HG02642 (cell line): Measurements from ENCODE around the gene PLEKHA5.

ENCODE experiments used
- ATAC-seq: cut with Tn5 transposase; IDR thresholded peaks from one replicate; pipeline ENCODE4 v1.9.1; 2021; ENCODE audit warnings: mild to moderate bottlenecking; ENCODE audit not compliant: unreplicated experiment, poor library complexity

Gene PLEKHA5

DNA sequence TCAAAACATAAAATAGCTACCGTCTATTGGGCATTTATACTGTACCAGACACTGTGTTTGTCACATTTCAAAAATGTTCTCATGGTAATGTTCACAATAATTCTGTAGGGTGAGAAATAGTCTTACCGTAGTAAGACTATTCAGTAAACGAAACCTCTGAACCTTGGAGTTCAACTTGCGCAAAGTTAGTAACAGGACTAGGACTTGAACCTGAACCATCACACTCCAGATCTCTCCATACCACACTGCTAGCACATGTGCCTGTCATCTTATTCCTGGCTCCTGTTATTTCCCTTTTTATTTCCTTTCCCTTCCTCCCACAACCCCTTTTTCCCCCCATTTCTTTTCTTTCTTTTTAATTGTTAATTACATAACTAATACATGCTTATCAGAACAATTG is 65.4 kb downstream of the PLEKHA5 start:
- ATAC-seq: no peak

DNA sequence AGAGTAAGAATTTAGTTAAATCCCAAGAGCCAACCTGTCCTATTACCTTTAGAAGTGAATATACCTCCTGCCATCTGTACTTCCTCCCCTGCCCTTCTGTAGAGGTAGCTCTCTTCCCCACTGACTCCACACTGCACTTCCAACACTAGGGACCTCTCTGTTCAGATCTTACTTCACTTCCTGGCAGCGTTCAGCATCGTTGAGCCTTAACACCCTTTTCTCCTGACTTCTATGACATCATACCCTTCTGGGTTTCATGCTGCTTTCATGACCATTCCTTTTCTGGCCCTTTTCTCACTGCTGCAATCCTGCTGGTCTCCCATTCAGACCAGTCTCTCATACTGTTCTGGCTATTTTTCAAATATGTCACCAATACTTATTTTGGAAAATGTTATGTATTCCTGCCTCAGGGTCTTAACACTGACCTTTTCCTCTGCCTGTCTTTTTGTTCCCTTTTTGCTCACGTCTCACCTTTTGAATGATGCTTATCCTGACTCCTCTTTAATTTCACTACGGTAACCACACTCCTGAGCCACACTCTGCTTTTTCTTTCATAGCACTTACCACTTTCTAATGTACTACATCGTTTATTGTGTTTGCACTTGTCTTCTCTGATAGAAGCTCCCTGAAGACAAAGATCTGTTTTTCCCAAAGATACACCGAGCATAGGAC is 67.6 kb downstream of the PLEKHA5 start:
- ATAC-seq: no peak

DNA sequence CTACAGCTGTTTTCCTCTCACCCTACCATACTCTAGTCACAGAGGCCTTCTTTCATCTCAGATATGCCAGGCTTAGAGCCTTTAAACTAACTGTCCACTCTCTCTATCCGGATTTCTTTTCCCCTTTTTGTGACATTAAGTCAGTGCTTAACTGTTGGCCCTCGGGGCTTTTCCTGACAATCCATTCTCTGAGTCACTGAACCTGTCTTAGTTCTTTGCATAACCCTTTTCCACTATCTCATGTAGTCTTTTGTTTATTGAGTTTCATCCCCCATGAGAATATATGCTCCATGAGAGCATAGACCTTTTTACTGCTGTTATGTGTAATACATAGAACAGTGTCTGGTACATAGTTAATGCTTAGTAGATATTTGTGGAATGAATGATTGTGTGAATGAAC is 68.7 kb downstream of the PLEKHA5 start:
- no peak for ATAC-seq

DNA sequence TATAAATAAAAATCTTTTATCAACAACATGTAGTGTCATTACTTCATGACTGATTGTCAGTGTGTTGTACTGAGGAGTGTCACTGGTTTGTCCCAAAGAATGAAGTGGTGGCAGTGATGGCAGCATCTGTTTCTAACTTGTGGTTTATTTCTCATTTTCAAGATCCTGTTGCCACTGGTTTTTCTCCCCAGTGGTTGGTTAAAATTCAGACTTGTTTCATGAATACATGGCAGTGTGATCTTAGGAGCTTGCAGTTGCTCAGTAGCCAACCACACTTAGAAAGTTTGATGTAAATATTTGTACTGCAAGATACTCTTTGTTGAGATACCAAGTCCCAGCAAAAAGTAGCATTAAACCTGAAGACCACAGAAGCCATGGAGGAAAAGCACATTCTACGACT is 69.8 kb downstream of the PLEKHA5 start:
- ATAC-seq: no peak

DNA sequence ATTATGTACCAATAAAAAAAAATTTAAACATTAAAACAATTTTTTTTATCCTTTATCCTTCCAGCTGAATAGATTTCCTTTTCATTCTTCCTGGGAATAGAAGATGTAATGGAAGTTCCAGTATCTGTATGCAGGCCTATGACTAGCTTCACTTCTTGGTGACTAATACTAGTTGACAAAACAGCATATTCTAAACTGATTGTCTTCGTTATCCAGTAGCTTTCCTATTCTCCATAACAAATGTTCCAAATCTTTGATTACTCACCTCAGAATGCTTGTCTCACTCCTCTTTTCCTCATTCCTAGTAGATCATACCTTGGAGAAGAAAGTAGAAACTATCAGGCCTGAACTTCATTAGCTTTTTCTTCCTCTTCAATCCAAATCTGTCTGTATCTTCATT is 70.7 kb downstream of the PLEKHA5 start:
- no peak for ATAC-seq

DNA sequence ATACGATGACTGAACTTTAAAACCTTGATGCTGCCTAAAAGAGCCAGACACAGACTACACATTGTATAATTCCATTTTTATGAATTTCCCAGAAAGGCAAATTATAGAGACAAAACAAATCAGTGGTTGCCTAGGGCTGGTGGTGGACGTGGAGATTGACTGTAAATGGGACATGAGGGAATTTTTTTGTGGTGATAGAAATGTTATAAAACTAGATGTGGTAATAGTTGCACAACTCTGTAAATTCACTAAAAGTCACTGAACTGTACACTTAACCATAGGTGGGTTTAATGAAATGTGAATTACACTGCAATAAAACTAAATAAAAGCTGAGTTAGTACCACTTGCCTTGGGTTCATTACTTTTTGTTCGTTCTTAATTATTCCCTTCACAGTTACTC is 72.1 kb downstream of the PLEKHA5 start:
- ATAC-seq: no peak

DNA sequence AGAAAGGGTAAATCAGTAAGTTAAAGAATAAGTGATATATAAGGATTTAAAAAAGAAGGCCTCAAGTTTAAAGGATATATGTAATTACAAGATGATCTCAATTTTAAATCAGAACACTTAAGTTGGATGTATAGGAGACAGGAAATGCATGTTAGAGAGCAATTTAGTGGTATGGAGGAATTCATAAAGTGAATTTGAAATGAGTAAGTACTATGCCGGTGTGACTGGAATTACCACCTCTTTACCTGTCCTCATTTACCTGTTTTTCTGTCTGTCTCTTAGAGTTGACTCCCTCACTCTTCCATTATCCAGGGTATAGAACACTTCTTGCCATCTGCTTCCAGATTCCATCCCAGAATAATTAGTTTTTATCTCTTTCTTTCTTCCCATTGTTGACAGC is 73.5 kb downstream of the PLEKHA5 start:
- ATAC-seq: no peak

DNA sequence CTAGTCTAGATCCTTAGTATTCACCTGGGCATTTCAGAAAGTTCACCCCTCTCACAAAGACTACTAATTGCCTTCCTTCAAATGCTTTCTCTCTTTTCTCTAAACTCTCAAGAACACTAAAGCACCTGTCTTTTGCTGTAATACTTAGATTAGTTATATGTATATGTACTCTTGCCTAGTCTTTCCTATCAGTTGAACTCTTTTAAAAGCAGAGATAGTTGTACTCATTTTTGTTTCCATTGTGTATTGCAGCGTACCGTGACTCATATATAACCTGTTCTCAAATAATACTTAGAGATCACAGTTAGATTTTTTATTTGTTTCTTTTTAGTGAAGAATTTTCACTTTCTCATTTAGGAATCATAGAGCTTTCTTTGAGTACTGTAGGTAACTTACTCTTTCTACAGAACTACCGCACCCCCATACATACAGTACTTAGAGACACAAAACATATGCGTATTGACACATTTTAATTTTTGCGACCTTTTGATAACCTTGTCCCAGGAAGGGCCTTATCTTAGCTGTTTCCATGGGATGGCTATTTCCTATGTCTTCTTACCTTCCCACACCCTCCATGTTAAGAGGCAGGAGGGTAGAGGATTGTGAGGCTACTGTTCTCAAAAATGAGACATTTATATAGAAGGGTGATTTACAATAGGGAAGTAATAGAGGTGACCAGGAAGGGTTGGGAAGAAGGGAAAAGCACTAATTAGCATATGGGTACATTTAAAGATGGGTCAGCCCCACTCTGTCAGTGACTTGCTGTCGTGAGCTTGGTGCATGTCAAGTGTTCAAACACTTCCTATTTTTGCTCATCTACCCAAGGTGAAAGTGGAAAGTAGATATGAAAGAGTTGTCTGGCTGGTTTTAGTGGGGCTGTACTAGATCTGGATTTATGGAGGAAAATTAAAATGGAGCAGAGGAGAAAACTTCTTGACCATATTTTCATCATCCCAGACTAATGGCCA is 74.3 kb downstream of the PLEKHA5 start:
- ATAC-seq: no peak

DNA sequence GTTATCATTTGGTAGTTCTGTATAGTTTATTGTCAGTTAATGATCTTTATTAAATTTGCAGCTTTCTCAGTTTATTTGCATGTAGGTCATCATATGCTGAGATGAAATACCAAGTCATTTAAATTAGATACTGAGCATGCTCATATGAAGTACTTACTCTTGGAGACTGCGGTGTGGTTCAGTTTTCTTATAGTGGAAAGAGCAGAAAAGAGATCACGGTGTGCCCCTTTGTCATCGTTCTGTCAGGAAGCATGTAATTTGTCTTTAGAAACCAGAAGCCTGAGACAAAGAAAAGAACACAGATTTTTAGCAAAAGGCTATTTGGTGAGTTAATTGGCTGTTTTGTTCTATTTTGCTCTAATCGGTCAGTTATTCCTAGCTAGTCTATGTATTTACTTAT is 75.6 kb downstream of the PLEKHA5 start:
- no peak for ATAC-seq

DNA sequence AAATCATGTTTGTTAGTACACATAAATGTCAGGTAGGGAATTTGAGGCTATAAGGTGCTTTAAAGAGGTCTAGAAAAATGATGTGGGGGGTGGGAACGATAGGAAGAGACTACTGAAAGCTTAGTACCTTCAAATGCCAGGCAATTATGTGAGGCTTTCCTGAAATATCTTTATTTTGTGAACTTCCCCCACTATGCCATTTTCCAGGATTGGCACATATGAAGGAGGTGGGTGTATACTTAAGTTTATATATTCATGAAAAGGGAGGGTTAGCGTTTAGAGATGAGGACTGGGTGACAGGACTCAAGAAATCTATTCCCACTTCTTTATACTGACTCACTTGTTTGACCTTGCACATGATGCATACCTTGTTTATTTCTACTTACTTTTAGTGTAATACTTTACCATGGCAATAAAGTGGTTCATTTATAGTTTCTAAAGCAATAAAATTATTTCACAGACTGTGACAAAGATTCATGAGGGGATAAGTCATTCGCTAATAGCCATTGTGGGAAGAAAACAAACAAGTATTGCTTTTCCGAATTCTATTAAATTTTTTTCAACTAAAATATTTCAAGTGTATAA is 77.1 kb downstream of the PLEKHA5 start:
- no peak for ATAC-seq

DNA sequence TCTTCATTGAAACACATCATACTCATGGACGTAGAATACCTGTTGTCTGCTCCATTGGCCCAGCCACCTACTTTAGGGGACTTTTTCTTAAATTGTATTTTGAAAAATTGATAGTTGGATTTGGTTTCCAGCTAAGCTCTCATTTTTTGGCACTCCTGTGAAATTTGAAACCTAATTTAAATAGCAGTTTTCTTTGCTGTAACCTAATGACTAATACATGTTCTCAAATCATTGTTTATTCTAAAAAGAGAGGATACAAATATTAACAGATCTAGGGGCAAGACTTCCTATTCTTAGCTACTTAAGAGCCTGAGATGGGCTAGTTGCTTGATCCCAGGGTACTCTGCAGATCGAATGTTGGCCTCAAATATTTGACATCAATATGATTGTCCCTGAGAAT is 78.9 kb downstream of the PLEKHA5 start:
- no peak for ATAC-seq

DNA sequence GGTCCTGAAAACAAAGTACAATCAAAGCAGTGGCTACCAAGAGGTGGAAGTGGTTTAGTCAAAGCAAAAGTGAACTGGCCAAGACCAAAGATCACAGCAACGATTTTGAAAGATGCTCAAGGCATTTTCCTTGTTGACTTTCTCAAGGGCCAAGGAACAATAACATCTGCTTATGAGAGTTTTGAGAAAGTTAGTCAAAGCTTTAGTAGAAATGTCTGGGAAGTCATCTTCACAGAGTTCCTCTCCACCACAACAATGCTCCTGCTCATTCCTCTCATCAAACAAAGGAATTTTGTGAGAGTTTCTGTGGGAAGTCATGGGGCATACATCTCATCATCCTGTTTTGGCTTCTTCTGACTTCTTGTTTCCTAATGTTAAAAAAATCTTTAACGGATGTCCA is 80.1 kb downstream of the PLEKHA5 start:
- ATAC-seq: no peak

DNA sequence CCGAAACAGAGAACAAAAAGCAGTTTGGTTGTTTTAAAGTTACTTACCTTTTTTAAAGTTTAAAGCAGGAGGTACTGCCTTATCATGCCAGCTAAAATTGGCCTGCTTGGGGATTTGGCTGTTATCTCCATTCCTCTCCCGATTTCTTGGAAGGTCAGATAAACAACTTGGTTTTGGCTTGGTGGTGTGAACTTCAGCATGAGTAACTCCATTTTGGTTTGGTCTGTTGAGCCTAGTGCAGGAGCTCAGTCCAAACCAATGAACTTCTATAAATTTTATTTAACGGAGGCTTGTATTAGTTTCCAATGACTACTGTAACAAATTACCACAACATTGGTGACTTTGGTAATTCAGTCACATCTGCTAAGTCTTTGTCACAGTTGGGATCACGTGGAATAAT is 82.3 kb downstream of the PLEKHA5 start:
- ATAC-seq: no peak

DNA sequence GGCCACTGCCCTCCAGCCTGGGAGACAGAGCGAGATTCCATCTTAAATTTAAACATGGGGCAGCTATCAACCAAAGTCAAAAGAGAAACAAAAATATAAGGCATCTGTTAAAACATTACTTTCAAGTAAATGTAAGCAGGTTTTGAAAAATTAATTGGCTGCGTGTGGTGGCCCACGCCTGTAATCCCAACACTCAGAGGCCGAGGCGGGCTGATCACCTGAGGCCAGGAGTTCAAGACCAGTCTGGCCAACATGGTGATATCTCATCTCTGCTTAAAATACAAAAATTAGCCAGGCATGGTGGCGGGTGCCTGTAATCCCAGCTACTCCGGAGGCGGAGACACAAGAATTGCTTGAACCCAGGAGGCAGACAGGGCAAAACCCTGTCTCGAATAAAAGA is 82.7 kb downstream of the PLEKHA5 start:
- ATAC-seq: no peak

DNA sequence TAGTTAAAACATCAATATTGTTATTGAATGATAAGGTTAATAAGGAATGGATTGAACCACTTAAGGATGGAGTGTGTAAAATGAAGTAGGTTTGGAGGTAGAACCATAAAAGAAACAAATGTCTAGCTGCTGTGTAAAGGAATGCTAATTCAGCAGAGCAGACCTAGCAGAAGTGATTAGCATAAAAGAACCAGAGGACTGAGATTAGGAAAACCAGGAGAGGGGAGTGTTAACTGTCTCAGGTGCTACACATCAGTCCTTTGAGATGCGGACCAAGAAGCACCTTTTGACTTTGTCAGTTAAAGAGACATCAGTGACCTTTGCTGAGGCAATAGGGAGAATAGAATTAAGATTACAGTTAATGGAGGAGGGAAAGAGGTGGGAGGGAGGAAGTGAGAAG is 84.5 kb downstream of the PLEKHA5 start:
- ATAC-seq: no peak

DNA sequence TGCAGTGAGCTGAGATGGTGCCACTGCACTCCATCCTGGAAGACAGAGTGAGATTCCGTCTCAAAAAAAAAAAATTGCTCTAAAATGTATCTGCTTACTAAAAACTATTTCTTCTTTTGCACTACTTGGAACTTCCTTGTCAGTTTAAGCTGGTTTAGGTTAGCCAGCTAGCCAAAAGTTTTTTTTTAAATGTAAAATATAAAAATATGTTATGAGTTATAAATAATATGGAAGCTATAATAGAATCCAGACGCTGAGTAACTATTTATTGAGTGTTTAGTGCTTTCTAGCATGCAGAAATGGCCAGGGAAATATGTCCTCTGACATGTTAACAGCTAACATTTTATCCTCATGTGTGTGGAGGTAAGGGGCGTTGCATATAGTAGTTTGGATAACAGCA is 85.6 kb downstream of the PLEKHA5 start:
- no peak for ATAC-seq

DNA sequence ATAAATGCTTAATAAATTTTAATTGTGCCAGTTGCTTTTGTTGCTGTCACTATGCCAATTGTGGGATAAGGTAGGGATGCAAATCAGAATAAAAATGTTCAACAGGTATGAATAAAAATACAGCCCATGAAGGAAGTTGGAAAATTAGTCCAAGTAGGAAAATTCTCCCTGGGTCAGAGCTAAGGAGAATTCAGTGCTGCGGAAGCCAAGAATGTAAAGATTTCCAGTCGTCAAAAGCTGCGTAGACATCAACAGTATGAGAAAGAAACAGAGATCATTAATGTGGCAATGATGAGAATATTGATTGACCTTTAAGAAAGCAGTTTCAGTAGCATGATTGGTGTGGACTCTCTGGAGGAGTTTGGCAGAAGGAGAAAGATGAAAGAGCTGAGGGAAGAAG is 87.9 kb downstream of the PLEKHA5 start:
- ATAC-seq: no peak

DNA sequence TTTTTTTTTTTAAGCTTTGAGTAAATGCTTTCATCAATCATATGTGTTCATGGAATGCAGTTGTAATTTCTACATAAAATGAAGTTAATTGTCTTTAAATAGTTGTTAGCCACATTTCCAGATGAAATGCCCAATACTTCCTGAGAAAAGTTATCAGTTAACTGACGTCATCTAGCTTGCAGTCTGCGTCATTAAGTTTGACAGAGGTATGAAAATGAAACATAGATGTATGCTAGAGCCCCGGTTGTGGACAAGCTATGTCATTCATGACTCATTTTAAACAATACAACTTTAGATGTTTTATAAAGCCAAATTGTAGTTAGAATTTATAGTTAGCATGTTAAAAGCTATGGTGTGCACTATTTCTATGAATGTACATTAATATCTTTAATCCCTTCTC is 90.7 kb downstream of the PLEKHA5 start:
- no peak for ATAC-seq

DNA sequence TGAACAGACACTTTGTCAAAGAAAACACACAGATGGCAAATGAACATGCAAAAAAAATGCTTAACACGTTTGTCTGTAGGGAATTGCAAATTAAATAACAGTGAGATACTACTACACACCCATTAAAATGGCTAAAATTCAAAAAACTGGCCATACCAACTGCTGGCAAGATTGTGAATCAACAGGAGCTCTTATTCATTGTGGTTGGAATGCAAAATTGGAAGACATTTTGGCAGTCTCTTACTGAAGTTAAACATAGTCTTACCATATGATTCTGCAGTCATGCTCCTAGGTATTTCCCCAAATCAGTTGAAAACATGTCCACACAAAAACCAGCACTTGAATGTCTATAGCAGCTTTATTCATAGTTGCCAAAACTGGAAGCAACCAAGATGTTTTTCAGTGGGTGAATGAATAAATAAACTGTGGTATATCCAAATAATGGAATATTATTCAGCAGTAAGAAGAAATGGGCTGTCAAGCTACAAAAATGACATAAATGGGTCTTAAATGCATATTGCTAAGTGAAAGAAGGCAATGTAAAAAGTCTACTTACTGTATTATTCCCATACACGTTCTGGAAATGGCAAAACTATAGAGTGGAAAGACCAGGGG is 91.4 kb downstream of the PLEKHA5 start:
- ATAC-seq: no peak

DNA sequence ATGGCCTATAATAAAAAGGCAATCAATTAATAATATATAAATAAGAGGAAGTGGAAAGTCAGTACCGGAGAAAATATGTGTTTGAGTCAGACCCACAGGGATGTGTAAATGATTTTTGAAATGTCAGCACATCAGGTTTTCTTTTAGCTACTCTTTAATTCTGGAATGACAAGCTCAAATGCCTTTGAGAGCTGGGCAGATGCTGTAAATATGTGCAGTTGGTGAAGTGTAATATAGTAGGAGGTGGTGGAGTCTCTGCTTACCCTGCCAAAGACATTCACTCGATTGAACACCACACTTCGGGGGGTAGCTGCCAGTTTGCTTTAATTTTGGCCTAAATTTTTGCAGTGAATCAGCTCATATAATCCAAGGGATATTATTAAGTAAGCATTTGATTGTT is 93.0 kb downstream of the PLEKHA5 start:
- no peak for ATAC-seq

DNA sequence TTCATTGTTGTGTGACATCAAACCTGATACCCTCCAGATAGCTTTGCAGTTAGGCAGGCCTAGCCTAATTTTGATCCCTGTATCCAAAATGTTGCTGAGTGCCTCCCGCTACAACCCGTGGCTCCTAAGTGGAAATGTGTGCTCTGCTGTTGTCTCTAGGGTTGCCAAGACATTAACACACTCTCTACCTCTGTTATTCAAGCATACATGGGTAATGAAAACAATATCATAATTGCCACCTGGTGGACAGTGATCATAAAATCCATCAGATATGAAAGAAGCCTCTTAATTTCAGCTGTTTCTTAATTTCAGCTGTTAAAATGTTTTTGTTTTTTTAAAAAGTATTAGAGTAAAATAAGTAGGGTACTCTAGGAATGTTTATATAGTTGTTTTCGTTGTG is 93.5 kb downstream of the PLEKHA5 start:
- no peak for ATAC-seq
